ENCODE measurements around the gene SYT1.

Gene SYT1

GRCh38 chr12:79337662-79338290 lies 473.2 kb downstream of the SYT1 start:
- no peaks in the 10 kb centered on the region for H3F3A ChIP-seq (ENCODE audit: insufficient read depth)
- no peaks in the 10 kb centered on the region for H4K20me1 ChIP-seq (ENCODE audit: low read depth, low read length)
- H3K27me3 ChIP-seq (ENCODE audit: low read length), result no peaks in the 10 kb centered on the region
- no peaks in the 10 kb centered on the region for H3K36me3 ChIP-seq (ENCODE audit: low read length)
- H3K4me3 ChIP-seq (ENCODE audit: insufficient read depth, low read length, poor library complexity, severe bottlenecking), result no peak overlapping the region
- H3K9me2 ChIP-seq (replicated peaks; ENCODE audit: insufficient read depth, low read length), result no peaks in the 10 kb centered on the region
- H3K9me3 ChIP-seq (ENCODE audit: insufficient read depth, low read length), result no peaks in the 10 kb centered on the region
- H3K9ac ChIP-seq (ENCODE audit: low read length), result no peak overlapping the region
- no peak overlapping the region for H3K4me2 ChIP-seq (ENCODE audit: low read depth, low read length, poor library complexity, severe bottlenecking)
- no peak for TF ChIP-seq EZH2phosphoT487 (conservative IDR thresholded peaks at IDR 0.05; ENCODE audit: low read length)
- no peak overlapping the region for H3K27ac ChIP-seq (ENCODE audit: low read depth, low read length)
- no peak overlapping the region for H2AFZ ChIP-seq (ENCODE audit: low read depth, low read length, severe bottlenecking)
- no peaks in the 10 kb centered on the region for H3K79me2 ChIP-seq (ENCODE audit: insufficient read depth, low read length)

GRCh38 chr12:79344855-79345847 lies 480.6 kb downstream of the SYT1 start:
- no peaks in the 10 kb centered on the region for H3K27me3 ChIP-seq (ENCODE audit: low read length)
- no peaks in the 10 kb centered on the region for H4K20me1 ChIP-seq (ENCODE audit: low read depth, low read length)
- H3K79me2 ChIP-seq (ENCODE audit: insufficient read depth, low read length), result no peaks in the 10 kb centered on the region
- H3K9me2 ChIP-seq (replicated peaks; ENCODE audit: insufficient read depth, low read length), result no peaks in the 10 kb centered on the region
- no peak for TF ChIP-seq EZH2phosphoT487 (conservative IDR thresholded peaks at IDR 0.05; ENCODE audit: low read length)
- TF ChIP-seq CTCF (IDR thresholded peaks at IDR 0.05; ENCODE audit: insufficient read depth, low read length, poor library complexity, severe bottlenecking), result peak; percentile 45
- no peak overlapping the region for H3K4me2 ChIP-seq (ENCODE audit: low read depth, low read length, poor library complexity, severe bottlenecking)
- H3K36me3 ChIP-seq (ENCODE audit: low read length), result no peaks in the 10 kb centered on the region
- no peak overlapping the region for H3K9ac ChIP-seq (ENCODE audit: low read length)
- no peaks in the 10 kb centered on the region for H3F3A ChIP-seq (ENCODE audit: insufficient read depth)
- H3K4me3 ChIP-seq (ENCODE audit: insufficient read depth, low read length, poor library complexity, severe bottlenecking), result no peak overlapping the region
- no peak overlapping the region for H3K27ac ChIP-seq (ENCODE audit: low read depth, low read length)
- peak overlapping the region; percentile 10 for H2AFZ ChIP-seq (ENCODE audit: low read depth, low read length, severe bottlenecking)
- H3K9me3 ChIP-seq (ENCODE audit: insufficient read depth, low read length), result no peaks in the 10 kb centered on the region

- H3K9ac ChIP-seq (ENCODE audit: low read length), result no peak overlapping the region
- no peaks in the 10 kb centered on the region for H3F3A ChIP-seq (ENCODE audit: insufficient read depth)
- no peaks in the 10 kb centered on the region for H3K27me3 ChIP-seq (ENCODE audit: low read length)
- no peaks in the 10 kb centered on the region for H3K79me2 ChIP-seq (ENCODE audit: insufficient read depth, low read length)
- H3K4me2 ChIP-seq (ENCODE audit: low read depth, low read length, poor library complexity, severe bottlenecking), result no peak overlapping the region
- H3K36me3 ChIP-seq (ENCODE audit: low read length), result no peaks in the 10 kb centered on the region
- TF ChIP-seq EZH2phosphoT487 (conservative IDR thresholded peaks at IDR 0.05; ENCODE audit: low read length), result no peak
- no peak for TF ChIP-seq CTCF (IDR thresholded peaks at IDR 0.05; ENCODE audit: insufficient read depth, low read length, poor library complexity, severe bottlenecking)
- H3K27ac ChIP-seq (ENCODE audit: low read depth, low read length), result no peak overlapping the region
- H3K4me3 ChIP-seq (ENCODE audit: insufficient read depth, low read length, poor library complexity, severe bottlenecking), result no peak overlapping the region
- no peaks in the 10 kb centered on the region for H3K9me3 ChIP-seq (ENCODE audit: insufficient read depth, low read length)
- H3K9me2 ChIP-seq (replicated peaks; ENCODE audit: insufficient read depth, low read length), result no peaks in the 10 kb centered on the region
- H2AFZ ChIP-seq (ENCODE audit: low read depth, low read length, severe bottlenecking), result no peak overlapping the region
- H4K20me1 ChIP-seq (ENCODE audit: low read depth, low read length), result no peaks in the 10 kb centered on the region
Observed at GRCh38 chr12:79347866-79348265, 483.3 kb downstream of the SYT1 start.
